ENCODE results near the gene STAC3.

- TF ChIP-seq CTCF (IDR thresholded peaks at IDR 0.05) (no peak), NFE2L2 (conservative IDR thresholded peaks at IDR 0.05; ENCODE audit: low read length) (no peak), USF2 (IDR thresholded peaks at IDR 0.05) (no peak), HDAC2 (IDR thresholded peaks at IDR 0.05) (no peak), RFX5 (IDR thresholded peaks at IDR 0.05) (no peak), MAX (IDR thresholded peaks at IDR 0.05) (no peak), RNF2 (IDR thresholded peaks at IDR 0.05; ENCODE audit: borderline replicate concordance, low read depth) (no peak), BHLHE40 (IDR thresholded peaks at IDR 0.05; ENCODE audit: low read depth, low read length) (no peak), ELK1 (IDR thresholded peaks at IDR 0.05; ENCODE audit: low read depth, low read length) (no peak), JUNB (IDR thresholded peaks at IDR 0.05) (no peak)
Observed at GRCh38 chr12:57232156-57232756, 18.7 kb downstream of the STAC3 start.
